Bronchial epithelial cell (primary cell): ENCODE data around the gene RAP1A. TPM values are rescaled to one million over a fixed set of nuclear protein-coding genes. Genes with fewer than 3 reads are reported as not detected.

ENCODE experiments used
- DNase-seq: peaks from one replicate; pipeline ENCODE4 v3.0.0-alpha.2; 2010; ENCODE audit warnings: low read depth
- FAIRE-seq: peaks from 2 replicates; lab custom pipeline; 2011; peaks lifted over from hg19 to GRCh38; lab: Jason Lieb, UNC
- H3K27me3 ChIP-seq: 2 replicates; pipeline ENCODE4 v1.5.1; 2011; ENCODE audit warnings: low read length; ENCODE audit not compliant: control insufficient read depth, insufficient read depth
- H3K36me3 ChIP-seq: 2 replicates; pipeline ENCODE4 v1.5.1; 2011; ENCODE audit warnings: low read length; ENCODE audit not compliant: control insufficient read depth, insufficient read depth
- H3K4me3 ChIP-seq: 2 replicates; pipeline ENCODE4 v1.5.1; 2011; ENCODE audit warnings: mild to moderate bottlenecking, low read depth, low read length, control low read depth
- CTCF ChIP-seq: IDR thresholded peaks from 2 replicates; pipeline ENCODE4 v1.5.1; 2011; ENCODE audit warnings: mild to moderate bottlenecking, moderate library complexity, low read length, control low read depth, inconsistent platforms; ENCODE audit not compliant: insufficient read depth, severe bottlenecking
- total RNA-seq: library from RNA; depleted of rRNA; stranded (reverse); fragments of >200 nt; gene quantifications from 2 replicates; pipeline ENCODE4 v1.2.1, GENCODE V29; 2014

The RAP1A gene
- total RNA-seq, 1 donor from 2014 or later: 16.6 TPM

GRCh38 chr1:111729946-111730681, 110.5 kb downstream of the RAP1A start:
- peaks cover 3% of the 10 kb centered on the region for H3K36me3 ChIP-seq
- FAIRE-seq (no peak), DNase-seq (no peak)
- no peak for TF ChIP-seq CTCF
- H3K27me3 ChIP-seq: no peaks in the 10 kb centered on the region
- H3K4me3 ChIP-seq: no peak overlapping the region

DNA sequence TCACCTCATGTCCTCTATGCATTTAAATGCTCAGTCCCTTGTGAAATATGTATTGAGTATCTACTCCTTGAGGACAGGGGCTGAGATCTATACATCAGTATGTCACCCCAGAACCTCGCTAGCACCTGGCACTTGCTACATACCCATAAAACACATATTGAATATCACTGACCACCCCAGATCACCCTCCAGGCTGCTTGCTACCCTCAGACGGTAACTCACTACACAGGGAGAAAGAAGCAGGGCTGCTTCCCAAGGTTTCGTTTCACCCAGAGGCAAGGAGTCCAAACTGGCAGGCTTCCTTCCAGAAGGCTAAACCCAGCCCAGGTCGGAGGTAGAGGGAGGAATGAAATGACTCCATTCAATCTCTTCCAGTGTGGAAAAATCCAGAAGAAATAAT, 111.1 kb downstream of the RAP1A start:
- Histone ChIP-seq H3K4me3 (no peak overlapping the region), H3K36me3 (peaks cover 4% of the 10 kb centered on the region), H3K27me3 (no peaks in the 10 kb centered on the region)
- DNase-seq (no peak), FAIRE-seq (no peak)
- TF ChIP-seq CTCF: no peak

DNA sequence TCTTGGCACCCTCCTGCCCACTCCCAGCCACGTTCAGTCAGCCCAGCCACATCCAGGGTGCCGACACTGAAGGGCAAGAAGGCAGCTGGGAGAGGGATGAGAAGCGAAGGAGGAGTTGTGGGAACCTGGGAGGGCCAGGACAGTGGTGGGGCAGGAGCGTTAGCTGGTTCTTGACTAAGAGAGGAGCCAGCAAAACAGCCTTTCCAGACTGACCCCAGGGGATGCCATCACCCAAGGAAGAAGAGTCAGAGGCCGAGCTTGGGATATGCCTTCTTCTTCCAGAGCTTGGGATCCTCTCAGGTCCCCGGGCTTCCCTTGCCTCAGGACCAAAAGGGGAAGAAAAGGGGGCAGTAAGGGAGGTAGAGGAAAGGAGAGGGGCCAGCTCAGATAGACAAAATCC, 112.4 kb downstream of the RAP1A start:
- no peak for FAIRE-seq
- no peak overlapping the region for H3K4me3 ChIP-seq

GRCh38 chr1:111732718-111733117, 113.1 kb downstream of the RAP1A start:
- no peak overlapping the region for H3K4me3 ChIP-seq
- H3K27me3 ChIP-seq: no peaks in the 10 kb centered on the region
- no peak for FAIRE-seq
- DNase-seq: no peak
- H3K36me3 ChIP-seq: peaks cover 8% of the 10 kb centered on the region
- no peak for TF ChIP-seq CTCF

More for the DNA sequence above, 112.4 kb downstream of the RAP1A start:
- DNase-seq: no peak
- peaks cover 9% of the 10 kb centered on the region for H3K36me3 ChIP-seq
- no peak for TF ChIP-seq CTCF
- no peaks in the 10 kb centered on the region for H3K27me3 ChIP-seq

GRCh38 chr1:111733183-111733991, 113.8 kb downstream of the RAP1A start:
- Histone ChIP-seq H3K4me3 (no peak overlapping the region), H3K36me3 (peaks cover 8% of the 10 kb centered on the region), H3K27me3 (no peaks in the 10 kb centered on the region)
- FAIRE-seq: no peak
- no peak for TF ChIP-seq CTCF
- peak; percentile 38 for DNase-seq
